Activated CD4-positive, alpha-beta memory T cell treated with anti-CD3 and anti-CD28 coated beads for 36 hours (primary cell): ENCODE data around the gene ST3GAL3. TPM values are rescaled to one million over a fixed set of nuclear protein-coding genes. Genes with fewer than 3 reads are reported as not detected.

Source experiments
- CTCF ChIA-PET: fragments of 350-600 bp; sonication (Branson Sonifier 250); formaldehyde crosslinking; loops from one replicate; lab custom pipeline; 2021; ENCODE audit warnings: antibody characterized with exemption, inconsistent platforms; lab: Charles Lee
- POLR2A ChIA-PET: fragments of 350-600 bp; sonication (Branson Sonifier 250); formaldehyde crosslinking; loops from one replicate; lab custom pipeline; 2021; ENCODE audit warnings: antibody characterized with exemption; lab: Charles Lee
- DNase-seq: peaks from one replicate; pipeline ENCODE4 v3.0.0-alpha.2; 2020
- H3K27ac Mint-ChIP-seq: one replicate; pipeline ENCODE4 v1.8.0; 2021; ENCODE audit warnings: mixed read lengths
- H3K27me3 Mint-ChIP-seq: one replicate; pipeline ENCODE4 v1.8.0; 2021; ENCODE audit warnings: mixed read lengths
- H3K36me3 Mint-ChIP-seq: one replicate; pipeline ENCODE4 v1.8.0; 2021; ENCODE audit warnings: mixed read lengths
- H3K4me1 Mint-ChIP-seq: one replicate; pipeline ENCODE4 v1.8.0; 2021; ENCODE audit warnings: low read depth, mixed read lengths
- H3K4me3 Mint-ChIP-seq: one replicate; pipeline ENCODE4 v1.8.0; 2021; ENCODE audit warnings: mild to moderate bottlenecking, mixed read lengths
- H3K9me3 Mint-ChIP-seq: one replicate; pipeline ENCODE4 v1.8.0; 2021; ENCODE audit warnings: mixed read lengths
- intact Hi-C: fragments of 100-400 bp; cut with micrococcal nuclease; formaldehyde crosslinking; loops from one replicate; pipeline ENCODE4 v1.15.1; 2023
- total RNA-seq, 2 experiments: library from RNA; stranded (reverse); gene quantifications; one replicate each; pipeline ENCODE4 v1.2.3, GENCODE V29; 2021

Gene ST3GAL3
- total RNA-seq, 2 experiments from 2014 or later: 14.7 to 16.0 TPM

- H3K27ac Mint-ChIP-seq: no peak overlapping the region
- peaks cover 14% of the 10 kb centered on the region for H3K9me3 Mint-ChIP-seq
- DNase-seq: no peak
- H3K27me3 Mint-ChIP-seq: no peaks in the 10 kb centered on the region
- no peaks in the 10 kb centered on the region for H3K4me1 Mint-ChIP-seq
- H3K4me3 Mint-ChIP-seq: no peak overlapping the region
- CTCF ChIA-PET: interaction anchor here (1.5 kb wide), 1 partner anchor 51 kb away, joined by 5 read pairs; no protein-coding TSS in a partner anchor
- intact Hi-C loops: no loop called here
- POLR2A ChIA-PET: no interaction called here
- H3K36me3 Mint-ChIP-seq: peaks cover 38% of the 10 kb centered on the region
Measured at GRCh38 chr1:43814401-43814800, 107.1 kb downstream of the ST3GAL3 start.

- Mint-ChIP-seq H3K36me3 (peaks cover 50% of the 10 kb centered on the region), H3K4me3 (no peak overlapping the region), H3K27ac (no peak overlapping the region), H3K27me3 (no peaks in the 10 kb centered on the region), H3K9me3 (peaks cover 19% of the 10 kb centered on the region), H3K4me1 (no peaks in the 10 kb centered on the region)
- DNase-seq: no peak
- intact Hi-C loops: no loop called here
- POLR2A ChIA-PET: no interaction called here
- CTCF ChIA-PET: interaction anchor here (0.6 kb wide), 1 partner anchor 494 kb away, joined by 3 read pairs; no protein-coding TSS in a partner anchor
Measured at GRCh38 chr1:43817304-43817939, 110.1 kb downstream of the ST3GAL3 start.

- Mint-ChIP-seq H3K9me3 (peaks cover 19% of the 10 kb centered on the region), H3K4me3 (no peak overlapping the region), H3K27me3 (no peaks in the 10 kb centered on the region), H3K4me1 (no peaks in the 10 kb centered on the region), H3K27ac (no peak overlapping the region), H3K36me3 (peaks cover 48% of the 10 kb centered on the region)
- intact Hi-C loops: no loop called here
- no peak for DNase-seq
- CTCF ChIA-PET: no interaction called here
- POLR2A ChIA-PET: no interaction called here
Measured at GRCh38 chr1:43818691-43819090, 111.4 kb downstream of the ST3GAL3 start.

- intact Hi-C loops: no loop called here
- no peaks in the 10 kb centered on the region for H3K27me3 Mint-ChIP-seq
- ChIA-PET CTCF (no interaction called here), POLR2A (no interaction called here)
- DNase-seq: no peak
- H3K4me1 Mint-ChIP-seq: no peaks in the 10 kb centered on the region
- peaks cover 45% of the 10 kb centered on the region for H3K36me3 Mint-ChIP-seq
- no peak overlapping the region for H3K4me3 Mint-ChIP-seq
- no peak overlapping the region for H3K27ac Mint-ChIP-seq
- H3K9me3 Mint-ChIP-seq: peaks cover 19% of the 10 kb centered on the region
Measured at GRCh38 chr1:43819357-43819756, 112.0 kb downstream of the ST3GAL3 start.

GRCh38 chr1:43821471-43821870 lies 114.1 kb downstream of the ST3GAL3 start:
- no peaks in the 10 kb centered on the region for H3K4me1 Mint-ChIP-seq

GRCh38 chr1:43822040-43822690 lies 114.8 kb downstream of the ST3GAL3 start:
- intact Hi-C loops: no loop called here
- no peaks in the 10 kb centered on the region for H3K4me1 Mint-ChIP-seq
- no peak overlapping the region for H3K27ac Mint-ChIP-seq
- peaks cover 19% of the 10 kb centered on the region for H3K9me3 Mint-ChIP-seq
- CTCF ChIA-PET: no interaction called here
- H3K36me3 Mint-ChIP-seq: peaks cover 32% of the 10 kb centered on the region
- no peaks in the 10 kb centered on the region for H3K27me3 Mint-ChIP-seq
- DNase-seq: no peak
- POLR2A ChIA-PET: no interaction called here
- no peak overlapping the region for H3K4me3 Mint-ChIP-seq

More at GRCh38 chr1:43821471-43821870, 114.1 kb downstream of the ST3GAL3 start:
- Mint-ChIP-seq H3K9me3 (peaks cover 19% of the 10 kb centered on the region), H3K27me3 (no peaks in the 10 kb centered on the region), H3K27ac (no peak overlapping the region), H3K4me3 (no peak overlapping the region), H3K36me3 (peaks cover 30% of the 10 kb centered on the region)
- intact Hi-C loops: no loop called here
- CTCF ChIA-PET: interaction anchor here (1.1 kb wide), 1 partner anchor 184 kb away, joined by 3 read pairs; no protein-coding TSS in a partner anchor
- no peak for DNase-seq
- POLR2A ChIA-PET: no interaction called here

- ChIA-PET POLR2A (no interaction called here), CTCF (no interaction called here)
- intact Hi-C loops: no loop called here
- peaks cover under 1% of the 10 kb centered on the region for H3K9me3 Mint-ChIP-seq
- no peak overlapping the region for H3K4me3 Mint-ChIP-seq
- H3K4me1 Mint-ChIP-seq: no peaks in the 10 kb centered on the region
- no peak for DNase-seq
- no peaks in the 10 kb centered on the region for H3K27me3 Mint-ChIP-seq
- no peak overlapping the region for H3K27ac Mint-ChIP-seq
- H3K36me3 Mint-ChIP-seq: peaks cover 19% of the 10 kb centered on the region
Measured at GRCh38 chr1:43824795-43825194, 117.5 kb downstream of the ST3GAL3 start.

- H3K4me3 Mint-ChIP-seq: no peak overlapping the region
- H3K27me3 Mint-ChIP-seq: no peaks in the 10 kb centered on the region
- CTCF ChIA-PET: no interaction called here
- H3K36me3 Mint-ChIP-seq: peaks cover 19% of the 10 kb centered on the region
- H3K9me3 Mint-ChIP-seq: no peaks in the 10 kb centered on the region
- no peak for DNase-seq
- POLR2A ChIA-PET: no interaction called here
- H3K4me1 Mint-ChIP-seq: peaks cover 23% of the 10 kb centered on the region
- intact Hi-C loops: no loop called here
- no peak overlapping the region for H3K27ac Mint-ChIP-seq
Measured at GRCh38 chr1:43828574-43828973, 121.2 kb downstream of the ST3GAL3 start.

GRCh38 chr1:43830802-43831201 lies 123.5 kb downstream of the ST3GAL3 start:
- intact Hi-C loops: loop anchor here (1.0 kb wide), 1 partner anchor 34 kb away; no protein-coding TSS in a partner anchor
- H3K4me1 Mint-ChIP-seq: peaks cover 36% of the 10 kb centered on the region
- H3K36me3 Mint-ChIP-seq: peaks cover 16% of the 10 kb centered on the region
- ChIA-PET POLR2A (no interaction called here), CTCF (interaction anchor here (3.2 kb wide), 1 partner anchor 103 kb away, joined by 12 read pairs; the partner anchor contains the start of gene ARTN)
- no peaks in the 10 kb centered on the region for H3K9me3 Mint-ChIP-seq
- H3K27me3 Mint-ChIP-seq: no peaks in the 10 kb centered on the region
- no peak overlapping the region for H3K4me3 Mint-ChIP-seq
- no peak overlapping the region for H3K27ac Mint-ChIP-seq
- no peak for DNase-seq

- no peak for DNase-seq
- peak overlapping the region; percentile 30 for H3K27ac Mint-ChIP-seq
Measured at GRCh38 chr1:43831851-43832250, 124.5 kb downstream of the ST3GAL3 start.

GRCh38 chr1:43832255-43832654 lies 124.9 kb downstream of the ST3GAL3 start:
- peak; percentile 42 for DNase-seq
- H3K4me3 Mint-ChIP-seq: no peak overlapping the region

More at GRCh38 chr1:43831851-43832250, 124.5 kb downstream of the ST3GAL3 start:
- H3K9me3 Mint-ChIP-seq: no peaks in the 10 kb centered on the region
- ChIA-PET POLR2A (no interaction called here), CTCF (interaction anchor here (3.2 kb wide), 1 partner anchor 102 kb away, joined by 12 read pairs; the partner anchor contains the start of gene ARTN)
- H3K27me3 Mint-ChIP-seq: no peaks in the 10 kb centered on the region
- H3K4me1 Mint-ChIP-seq: peaks cover 44% of the 10 kb centered on the region
- no peak overlapping the region for H3K4me3 Mint-ChIP-seq
- intact Hi-C loops: loop anchor here (1.0 kb wide), 1 partner anchor 33 kb away; no protein-coding TSS in a partner anchor
- peaks cover 15% of the 10 kb centered on the region for H3K36me3 Mint-ChIP-seq

GRCh38 chr1:43832998-43833397 lies 125.7 kb downstream of the ST3GAL3 start:
- intact Hi-C loops: no loop called here
- Mint-ChIP-seq H3K27ac (no peak overlapping the region), H3K4me3 (no peak overlapping the region), H3K4me1 (peaks cover 45% of the 10 kb centered on the region), H3K36me3 (peaks cover 12% of the 10 kb centered on the region), H3K9me3 (no peaks in the 10 kb centered on the region), H3K27me3 (no peaks in the 10 kb centered on the region)
- CTCF ChIA-PET: no interaction called here
- DNase-seq: no peak
- POLR2A ChIA-PET: no interaction called here

More at GRCh38 chr1:43832255-43832654, 124.9 kb downstream of the ST3GAL3 start:
- intact Hi-C loops: no loop called here
- Mint-ChIP-seq H3K9me3 (no peaks in the 10 kb centered on the region), H3K4me1 (peaks cover 45% of the 10 kb centered on the region), H3K36me3 (peaks cover 14% of the 10 kb centered on the region), H3K27ac (peak overlapping the region; percentile 30), H3K27me3 (no peaks in the 10 kb centered on the region)
- CTCF ChIA-PET: interaction anchor here (3.2 kb wide), 1 partner anchor 102 kb away, joined by 12 read pairs; the partner anchor contains the start of gene ARTN
- POLR2A ChIA-PET: no interaction called here
